GM12878 (cell line): Measurements from ENCODE around the gene ARMC6. TPM values are rescaled to one million over a fixed set of nuclear protein-coding genes. Genes with fewer than 3 reads are reported as not detected.

Experiments
- ATAC-seq: fragments of 200-7000 bp; cut with Tn5 transposase; 3 replicates; pipeline ENCODE4 v1.9.1; 2020; ENCODE audit warnings: mild to moderate bottlenecking, moderate library complexity
- BruUV-seq: library from RNA; stranded (reverse); fragments of 400-500 nt; replicated peaks from 2 replicates; lab custom pipeline; 2021; lab: Mats Ljungman, UMichigan
- CTCF ChIA-PET: fragments of 300-600 bp; sonication (Branson Sonifier 250); formaldehyde crosslinking; extraction: SDS; loops from one replicate; lab custom pipeline; 2021; ENCODE audit warnings: inconsistent platforms; lab: Yijun Ruan, JAX
- POLR2A ChIA-PET: fragments of 350-600 bp; formaldehyde crosslinking; extraction: SDS; loops from one replicate; lab custom pipeline; 2021; ENCODE audit warnings: inconsistent platforms; lab: Charles Lee
- RAD21 ChIA-PET: fragments of 300-600 bp; sonication (Branson Sonifier 250); formaldehyde crosslinking; loops from one replicate; lab custom pipeline; 2023; ENCODE audit warnings: antibody characterized with exemption; ENCODE audit not compliant: unreplicated experiment; lab: Charles Lee
- SMC1A ChIA-PET: fragments of 300-600 bp; sonication (Branson Sonifier 250); formaldehyde crosslinking; loops from one replicate; lab custom pipeline; 2023; ENCODE audit not compliant: unreplicated experiment, uncharacterized antibody; lab: Charles Lee
- DNase-seq: peaks from one replicate; pipeline ENCODE4 v3.0.0-alpha.2; 2011; ENCODE audit warnings: low read depth, low spot score
- FAIRE-seq: peaks from 3 replicates; lab custom pipeline; 2011; peaks lifted over from hg19 to GRCh38; lab: Jason Lieb, UNC
- H2AFZ ChIP-seq: 2 replicates; pipeline ENCODE4 v1.6.0; 2011; ENCODE audit warnings: low read depth, low read length, control low read depth; ENCODE audit not compliant: control insufficient read depth
- H3K27ac ChIP-seq: 2 replicates; pipeline ENCODE4 v1.5.1; 2011; ENCODE audit warnings: control low read depth; ENCODE audit not compliant: control insufficient read depth, insufficient read depth
- H3K27me3 ChIP-seq, 2 experiments: replicated peaks in 1 of 2; 2 replicates each; pipeline versions ENCODE4 v1.6.0 to v1.6.1; 2011; ENCODE audit warnings: low read length in 1 of 2; ENCODE audit not compliant: control insufficient read depth in 2 of 2, insufficient read depth in 2 of 2
- H3K36me3 ChIP-seq, 2 experiments: 2 replicates each; pipeline ENCODE4 v1.5.1; 2011; ENCODE audit warnings: low read length in 1 of 2; ENCODE audit not compliant: control insufficient read depth in 2 of 2, insufficient read depth in 2 of 2
- H3K4me1 ChIP-seq: 2 replicates; pipeline ENCODE4 v1.6.1; 2011; ENCODE audit warnings: mild to moderate bottlenecking, low read length, moderate library complexity, mixed read lengths; ENCODE audit not compliant: control insufficient read depth, insufficient read depth
- H3K4me2 ChIP-seq: 2 replicates; pipeline ENCODE4 v1.6.0; 2011; ENCODE audit warnings: control low read depth; ENCODE audit not compliant: control insufficient read depth, insufficient read depth
- H3K4me3 ChIP-seq: fragments of 200-600 bp; sonication (generic); 2 replicates; pipeline ENCODE4 v1.5.1; 2016
- H3K79me2 ChIP-seq: 2 replicates; pipeline ENCODE4 v1.6.0; 2011; ENCODE audit warnings: low read length; ENCODE audit not compliant: control insufficient read depth, insufficient read depth
- H3K9ac ChIP-seq: 2 replicates; pipeline ENCODE4 v1.8.0; 2011; ENCODE audit warnings: low read length, control low read depth, mixed read lengths; ENCODE audit not compliant: control insufficient read depth, insufficient read depth
- H3K9me3 ChIP-seq: replicated peaks from 3 replicates; pipeline ENCODE4 v1.5.1; 2011; ENCODE audit warnings: mild to moderate bottlenecking, low read length; ENCODE audit not compliant: control insufficient read depth, insufficient read depth
- H4K20me1 ChIP-seq: 2 replicates; pipeline ENCODE4 v1.6.0; 2011; ENCODE audit not compliant: control insufficient read depth, insufficient read depth
- BRCA1 ChIP-seq: IDR thresholded peaks from 2 replicates; pipeline ENCODE4 v1.6.1; 2011; ENCODE audit warnings: low read depth, low read length, improper control_type of control experiment
- CBFB ChIP-seq: IDR thresholded peaks from 2 replicates; pipeline ENCODE4 v1.6.1; 2016; ENCODE audit warnings: antibody characterized with exemption, low read depth
- CEBPB ChIP-seq, 2 experiments: fragments of 150-350 bp in 1 of 2; IDR thresholded peaks; 2 replicates each; pipeline ENCODE4 v1.6.1; 2012 to 2014; ENCODE audit warnings: low read depth in 2 of 2, low read length in 2 of 2, borderline replicate concordance in 1 of 2, inconsistent platforms in 1 of 2
- CREB1 ChIP-seq: IDR thresholded peaks from 2 replicates; pipeline ENCODE4 v1.6.1; 2012; ENCODE audit warnings: low read depth, mild to moderate bottlenecking, inconsistent platforms
- DPF2 ChIP-seq: fragments of 450-650 bp; IDR thresholded peaks from 2 replicates; pipeline ENCODE4 v1.6.1; 2017; ENCODE audit warnings: mild to moderate bottlenecking
- HCFC1 ChIP-seq: fragments of 150-350 bp; IDR thresholded peaks from 2 replicates; pipeline ENCODE4 v1.6.1; 2014; ENCODE audit warnings: low read length
- JUND ChIP-seq: IDR thresholded peaks from 2 replicates; pipeline ENCODE4 v1.6.1; 2012; ENCODE audit warnings: low read depth, mild to moderate bottlenecking, low read length, improper control_type of control experiment, moderate library complexity
- LARP7 ChIP-seq: fragments of 450-650 bp; IDR thresholded peaks from 2 replicates; pipeline ENCODE4 v1.6.1; 2017; ENCODE audit warnings: mild to moderate bottlenecking
- MXI1 ChIP-seq: fragments of 150-350 bp; IDR thresholded peaks from 2 replicates; pipeline ENCODE4 v1.6.1; 2011; ENCODE audit warnings: low read depth, mild to moderate bottlenecking, inconsistent platforms, low read length, improper control_type of control experiment
- NRF1 ChIP-seq: conservative IDR thresholded peaks from 2 replicates; pipeline ENCODE4 v1.6.1; 2011; ENCODE audit warnings: mild to moderate bottlenecking, low read depth, low read length, improper control_type of control experiment
- ZNF207 ChIP-seq: fragments of 450-650 bp; IDR thresholded peaks from 2 replicates; pipeline ENCODE4 v1.6.1; 2014; ENCODE audit warnings: antibody characterized with exemption, mild to moderate bottlenecking, borderline replicate concordance
- WGBS: methylation state at CpG from one replicate; pipeline ENCODE4 v1.1.6; 2016; ENCODE audit warnings: low lambda C conversion rate; ENCODE audit not compliant: insufficient replicate concordance, insufficient coverage; ENCODE audit errors: missing lambda C conversion rate; 5-methylcytosine and 5-hydroxymethylcytosine counted together
- in situ Hi-C: fragments of 300-500 bp; cut with MboI; formaldehyde crosslinking; loops from 9 replicates; pipeline ENCODE4 v1.14.3; 2018; ENCODE audit warnings: mixed read lengths
- intact Hi-C: fragments of 100-400 bp; cut with micrococcal nuclease; formaldehyde crosslinking; loops from one replicate; pipeline ENCODE4 v1.14.2; 2022; ENCODE audit not compliant: unreplicated experiment
- polyA plus RNA-seq, 11 experiments: library from polyadenylated mRNA; depleted of rRNA in 4 of 11; unstranded in 6 of 11; stranded (reverse) in 5 of 11; fragments of >200 nt; fragmentation: Nextera tagmentation in 4 of 11; fragmentation: Illumina TruSeq in 1 of 11; extraction: Ambion mirVana in 4 of 11; extraction: Trizol in 1 of 11; gene quantifications; 1 replicate in 1 of 11; 2 replicates in 10 of 11; pipeline versions ENCODE4 v1.2.1 to v1.2.3, GENCODE V29; 2011 to 2016; ENCODE audit warnings: inconsistent platforms in 2 of 11, missing spikeins in 2 of 11, low read depth in 1 of 11
- total RNA-seq, 4 experiments: library from RNA; depleted of rRNA in 3 of 4; stranded (reverse); fragments of >200 nt in 3 of 4; fragmentation: Illumina TruSeq in 1 of 4; extraction: Trizol in 1 of 4; gene quantifications; 2 replicates each; pipeline versions ENCODE4 v1.2.1 to v1.2.3, GENCODE V29; 2013 to 2021
- TF ChIP-seq, protein P1 (sequence below): IDR thresholded peaks from 2 replicates; pipeline ENCODE4 v1.6.1; 2012; ENCODE audit warnings: low read depth, low read length, improper control_type of control experiment
- TF ChIP-seq, protein P2 (sequence below): IDR thresholded peaks from 2 replicates; pipeline ENCODE4 v1.6.1; 2012; ENCODE audit warnings: low read length, inconsistent platforms

The ARMC6 gene
- total and polyA plus RNA-seq, 10 of the 15 experiments (the other 5 are each of a cell fraction or from before 2014, with no cell fraction given) = 1.1 to 64.4 (median 41.6) TPM

GRCh38 chr19:19054315-19054938 is 21.0 kb downstream of the ARMC6 start:
- TF ChIP-seq ZNF207 = no peak
- TF ChIP-seq, protein P1, sequence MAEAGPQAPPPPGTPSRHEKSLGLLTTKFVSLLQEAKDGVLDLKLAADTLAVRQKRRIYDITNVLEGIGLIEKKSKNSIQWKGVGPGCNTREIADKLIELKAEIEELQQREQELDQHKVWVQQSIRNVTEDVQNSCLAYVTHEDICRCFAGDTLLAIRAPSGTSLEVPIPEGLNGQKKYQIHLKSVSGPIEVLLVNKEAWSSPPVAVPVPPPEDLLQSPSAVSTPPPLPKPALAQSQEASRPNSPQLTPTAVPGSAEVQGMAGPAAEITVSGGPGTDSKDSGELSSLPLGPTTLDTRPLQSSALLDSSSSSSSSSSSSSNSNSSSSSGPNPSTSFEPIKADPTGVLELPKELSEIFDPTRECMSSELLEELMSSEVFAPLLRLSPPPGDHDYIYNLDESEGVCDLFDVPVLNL = no peak
- TF ChIP-seq HCFC1 = no peak
- Histone ChIP-seq H2AFZ (no peak overlapping the region), H3K4me2 (no peak overlapping the region), H3K9ac (no peak overlapping the region), H3K27ac (no peak overlapping the region), H3K9me3 (no peaks in the 10 kb centered on the region), H3K36me3 (peaks cover 29 to 43% of the 10 kb centered on the region in 2 experiments), H3K27me3 (no peaks in the 10 kb centered on the region), H3K4me3 (no peak overlapping the region), H4K20me1 (no peaks in the 10 kb centered on the region; the same call in 1 of the 2 replicates), H3K4me1 (no peaks in the 10 kb centered on the region), H3K79me2 (no peaks in the 10 kb centered on the region)
- in situ Hi-C loops (no loop called here), intact Hi-C loops (loop anchor here (5.0 kb wide), 1 partner anchor 58 kb away; no protein-coding TSS in a partner anchor)
- DNase-seq (no peak), FAIRE-seq (no peak), ATAC-seq (no peak)
- ChIA-PET CTCF (interaction anchor here (0.7 to 3.7 kb wide), 13 partner anchors 13 to 289 kb away, joined by 3 to 24 read pairs (median 3); no protein-coding TSS in a partner anchor), RAD21 (interaction anchor here (0.8 kb wide), 1 partner anchor 61 kb away, joined by 4 read pairs; no protein-coding TSS in a partner anchor), SMC1A (interaction anchor here (0.6 to 1.0 kb wide), 2 partner anchors 85 to 120 kb away, joined by 3 to 4 read pairs; no protein-coding TSS in a partner anchor), POLR2A (no interaction called here)
- WGBS = 90% methylated on average over 15 of the region's 15 CpGs
- no TSS peak for BruUV-seq

DNA sequence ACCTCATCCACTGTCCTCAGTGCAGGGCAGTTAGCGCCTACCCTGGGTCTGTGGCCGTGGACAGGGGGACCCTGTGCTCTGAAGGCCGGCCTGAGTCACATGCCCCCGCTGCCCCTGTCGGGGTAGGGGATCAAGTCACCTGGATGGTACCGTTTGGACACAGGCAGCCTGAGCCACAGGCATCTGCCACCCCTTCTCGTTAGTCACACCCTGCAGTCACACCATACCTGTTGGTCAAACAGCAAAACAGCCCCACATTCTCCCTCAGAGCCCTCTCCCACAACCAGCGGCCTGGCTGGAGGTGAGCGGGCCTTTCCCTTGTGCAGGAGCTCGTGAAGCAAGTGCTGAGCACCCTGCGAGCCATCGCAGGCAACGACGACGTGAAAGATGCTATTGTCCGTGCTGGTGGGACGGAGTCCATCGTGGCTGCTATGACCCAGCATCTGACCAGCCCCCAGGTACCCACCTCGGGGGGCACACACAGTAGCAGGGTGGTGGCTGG is 21.6 kb downstream of the ARMC6 start:
- peaks cover 30 to 43% of the 10 kb centered on the region in 2 experiments for H3K36me3 ChIP-seq
- no peaks in the 10 kb centered on the region for H3K9me3 ChIP-seq
- DNase-seq (no peak), ATAC-seq (no peak), FAIRE-seq (no peak)
- no peak overlapping the region for H3K27ac ChIP-seq
- H3K4me2 ChIP-seq = no peak overlapping the region
- ChIA-PET RAD21 (no interaction called here), CTCF (interaction anchor here (1.1 to 3.7 kb wide), 6 partner anchors 34 to 288 kb away, joined by 3 to 24 read pairs (median 6); no protein-coding TSS in a partner anchor), SMC1A (no interaction called here), POLR2A (no interaction called here)
- intact Hi-C loops = loop anchor here (5.0 kb wide), 1 partner anchor 57 kb away; no protein-coding TSS in a partner anchor
- 92% methylated on average over 19 of the region's 19 CpGs for WGBS
- BruUV-seq = no TSS peak
- H3K79me2 ChIP-seq = no peaks in the 10 kb centered on the region
- H3K9ac ChIP-seq = no peak overlapping the region
- no peak overlapping the region for H3K4me3 ChIP-seq
- no peaks in the 10 kb centered on the region for H3K27me3 ChIP-seq
- no peak overlapping the region for H2AFZ ChIP-seq
- in situ Hi-C loops = loop anchor here (5.0 kb wide), 1 partner anchor 87 kb away; no protein-coding TSS in a partner anchor
- H3K4me1 ChIP-seq = no peaks in the 10 kb centered on the region
- H4K20me1 ChIP-seq = no peaks in the 10 kb centered on the region; the same call in 1 of the 2 replicates
- TF ChIP-seq JUND = no peak
- TF ChIP-seq CREB1 = no peak
- TF ChIP-seq MXI1 = no peak
- no peak for TF ChIP-seq BRCA1
- TF ChIP-seq CBFB = no peak
- TF ChIP-seq NRF1 = no peak
- TF ChIP-seq DPF2 = no peak
- no peak for TF ChIP-seq LARP7
- TF ChIP-seq, protein P2, sequence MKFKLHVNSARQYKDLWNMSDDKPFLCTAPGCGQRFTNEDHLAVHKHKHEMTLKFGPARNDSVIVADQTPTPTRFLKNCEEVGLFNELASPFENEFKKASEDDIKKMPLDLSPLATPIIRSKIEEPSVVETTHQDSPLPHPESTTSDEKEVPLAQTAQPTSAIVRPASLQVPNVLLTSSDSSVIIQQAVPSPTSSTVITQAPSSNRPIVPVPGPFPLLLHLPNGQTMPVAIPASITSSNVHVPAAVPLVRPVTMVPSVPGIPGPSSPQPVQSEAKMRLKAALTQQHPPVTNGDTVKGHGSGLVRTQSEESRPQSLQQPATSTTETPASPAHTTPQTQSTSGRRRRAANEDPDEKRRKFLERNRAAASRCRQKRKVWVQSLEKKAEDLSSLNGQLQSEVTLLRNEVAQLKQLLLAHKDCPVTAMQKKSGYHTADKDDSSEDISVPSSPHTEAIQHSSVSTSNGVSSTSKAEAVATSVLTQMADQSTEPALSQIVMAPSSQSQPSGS = no peak
- TF ChIP-seq CEBPB (IDR thresholded peaks at IDR 0.05; ENCODE audit: borderline replicate concordance in 1 of 2, low read depth in 2 of 2, low read length in 2 of 2) = no peak
